HG02870 (cell line): ENCODE data around the gene KCNH8.
"Not testable (repeated sequence)": the region's sequence is repeated elsewhere in the genome, so short reads cannot be mapped to it uniquely, and the experiment has no call there.

Experiments used
- ATAC-seq: cut with Tn5 transposase; IDR thresholded peaks from one replicate; pipeline ENCODE4 v1.9.1; 2021; ENCODE audit warnings: mild to moderate bottlenecking, moderate library complexity; ENCODE audit not compliant: unreplicated experiment

The KCNH8 gene

GRCh38 chr3:19147905-19148767 lies at the start of gene KCNH8:
TSS of gene KCNH8 (plus strand) at chr3:19148510. CDS start at chr3:19148720, 210 bp downstream.
- no peak for ATAC-seq

- not testable (repeated sequence) for ATAC-seq
Observed at GRCh38 chr3:19102654-19103290, 45.5 kb upstream of the KCNH8 start.

GRCh38 chr3:19103510-19103909 lies 44.8 kb upstream of the KCNH8 start:
- ATAC-seq = no peak

- ATAC-seq = no peak
Observed at GRCh38 chr3:19104459-19104858, 43.9 kb upstream of the KCNH8 start.

- ATAC-seq = no peak
Observed at GRCh38 chr3:19105826-19106225, 42.5 kb upstream of the KCNH8 start.

- ATAC-seq = no peak
Observed at GRCh38 chr3:19106307-19106706, 42.0 kb upstream of the KCNH8 start.

- ATAC-seq = no peak
Observed at GRCh38 chr3:19107719-19108118, 40.6 kb upstream of the KCNH8 start.

GRCh38 chr3:19110335-19110895 lies 37.9 kb upstream of the KCNH8 start:
- no peak for ATAC-seq

- ATAC-seq = no peak
Observed at GRCh38 chr3:19114461-19114860, 33.8 kb upstream of the KCNH8 start.

GRCh38 chr3:19116239-19116638 lies 32.1 kb upstream of the KCNH8 start:
- ATAC-seq = no peak

- no peak for ATAC-seq
Observed at GRCh38 chr3:19124752-19125151, 23.6 kb upstream of the KCNH8 start.

- no peak for ATAC-seq
Observed at GRCh38 chr3:19139863-19140262, 8.4 kb upstream of the KCNH8 start.

GRCh38 chr3:19146685-19147650 lies 1.3 kb upstream of the KCNH8 start:
- peak; percentile 80 for ATAC-seq

GRCh38 chr3:19148768-19149091 lies 420 bp downstream of the KCNH8 start:
- no peak for ATAC-seq

- no peak for ATAC-seq
Observed at GRCh38 chr3:19149368-19149767, 1.1 kb downstream of the KCNH8 start.

GRCh38 chr3:19151171-19151570 lies 2.9 kb downstream of the KCNH8 start:
- ATAC-seq = no peak

- ATAC-seq = no peak
Observed at GRCh38 chr3:19154693-19155250, 6.5 kb downstream of the KCNH8 start.

- no peak for ATAC-seq
Observed at GRCh38 chr3:19155375-19155774, 7.1 kb downstream of the KCNH8 start.

GRCh38 chr3:19159966-19160635 lies 11.8 kb downstream of the KCNH8 start:
- ATAC-seq = no peak

GRCh38 chr3:19165654-19166053 lies 17.3 kb downstream of the KCNH8 start:
- ATAC-seq = no peak
